ENCODE results near the gene PCCA.

GRCh38 chr13:100110269-100110668 is 21.4 kb downstream of the PCCA start:
- no peak for TF ChIP-seq CTCF (conservative IDR thresholded peaks at IDR 0.05)
- TF ChIP-seq ZFX (IDR thresholded peaks at IDR 0.05), result no peak
